ENCODE measurements around the gene PNPO.
"Not testable (repeated sequence)": the region's sequence is repeated elsewhere in the genome, so short reads cannot be mapped to it uniquely, and the experiment has no call there.

PNPO gene

GRCh38 chr17:47980541-47980940 is 39.2 kb downstream of the PNPO start:
- no peak for DNase-seq

DNA sequence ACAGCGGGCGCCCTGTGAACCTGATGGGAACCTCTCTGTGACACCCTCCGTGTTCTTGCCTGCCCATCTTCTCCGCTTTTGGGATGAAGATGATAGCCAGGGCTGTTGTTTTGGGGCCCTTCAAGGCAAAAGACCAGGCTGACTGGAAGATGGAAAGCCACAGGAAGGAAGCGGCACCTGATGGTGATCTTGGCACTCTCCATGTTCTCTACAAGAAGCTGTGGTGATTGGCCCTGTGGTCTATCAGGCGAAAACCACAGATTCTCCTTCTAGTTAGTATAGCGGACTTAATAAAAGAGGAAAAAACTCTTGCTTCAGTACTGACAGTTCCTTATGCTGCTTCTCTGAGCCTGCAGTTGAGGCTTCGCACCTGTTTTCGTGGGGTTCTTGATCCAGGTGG is 40.1 kb downstream of the PNPO start:
- DNase-seq = no peak

- DNase-seq = no peak
Observed at GRCh38 chr17:47982091-47982617, 40.8 kb downstream of the PNPO start.

- DNase-seq = no peak
Observed at GRCh38 chr17:47982645-47983390, 41.4 kb downstream of the PNPO start.

GRCh38 chr17:47983492-47984223 is 42.3 kb downstream of the PNPO start:
- DNase-seq = no peak

- no peak for DNase-seq
Observed at GRCh38 chr17:47986520-47986919, 45.1 kb downstream of the PNPO start.

DNA sequence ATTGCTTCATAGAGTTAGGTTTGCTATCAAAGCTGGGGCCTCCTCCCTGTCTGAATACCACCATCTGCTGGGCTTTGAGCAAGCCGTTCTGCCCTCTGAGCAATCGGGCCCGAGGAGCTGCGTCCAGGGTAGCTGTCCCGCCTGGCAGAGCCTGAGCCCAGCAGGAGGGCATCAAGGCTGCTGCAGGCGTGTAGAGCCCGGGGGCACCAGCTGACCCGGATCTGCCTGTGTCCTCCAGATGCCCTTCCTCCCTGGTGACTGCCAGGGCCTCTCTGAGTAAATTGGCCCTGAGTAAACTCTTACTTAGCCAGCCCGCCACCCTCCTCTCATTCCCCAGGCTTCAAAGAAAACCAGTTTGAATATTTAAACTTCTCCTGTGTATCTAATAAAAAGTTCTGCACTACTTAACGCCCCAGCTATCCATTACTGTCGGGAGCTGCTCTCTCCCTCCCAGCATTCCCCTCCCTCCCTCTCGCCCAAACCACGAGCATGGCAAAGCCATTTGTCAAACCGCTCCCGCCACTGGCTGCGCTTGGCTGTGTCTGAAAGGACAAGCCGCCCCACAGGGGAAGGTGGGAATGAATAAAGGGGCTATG is 46.0 kb downstream of the PNPO start:
- peak; percentile 31 for DNase-seq

GRCh38 chr17:47988445-47988844 is 47.1 kb downstream of the PNPO start:
- not testable (repeated sequence) for DNase-seq

DNA sequence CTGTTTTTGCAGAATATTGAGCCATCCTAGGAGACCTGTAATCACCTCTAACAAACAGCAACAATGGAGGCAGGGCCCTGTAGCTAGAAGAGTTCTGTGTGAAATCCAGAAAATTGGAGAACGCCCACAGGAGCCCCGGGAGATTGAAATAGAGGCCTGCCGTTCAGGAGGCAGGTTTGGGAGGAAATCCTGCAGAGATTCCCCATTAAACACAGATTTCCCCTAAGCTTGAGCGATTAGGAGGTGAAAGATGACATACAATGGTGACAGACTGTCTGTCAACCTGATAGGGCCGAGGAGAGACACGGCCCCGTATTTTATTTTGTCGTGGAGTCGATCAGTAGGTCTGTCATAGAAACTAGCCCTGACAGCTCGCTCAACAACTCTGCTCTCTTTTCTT is 47.8 kb downstream of the PNPO start:
- no peak for DNase-seq

DNA sequence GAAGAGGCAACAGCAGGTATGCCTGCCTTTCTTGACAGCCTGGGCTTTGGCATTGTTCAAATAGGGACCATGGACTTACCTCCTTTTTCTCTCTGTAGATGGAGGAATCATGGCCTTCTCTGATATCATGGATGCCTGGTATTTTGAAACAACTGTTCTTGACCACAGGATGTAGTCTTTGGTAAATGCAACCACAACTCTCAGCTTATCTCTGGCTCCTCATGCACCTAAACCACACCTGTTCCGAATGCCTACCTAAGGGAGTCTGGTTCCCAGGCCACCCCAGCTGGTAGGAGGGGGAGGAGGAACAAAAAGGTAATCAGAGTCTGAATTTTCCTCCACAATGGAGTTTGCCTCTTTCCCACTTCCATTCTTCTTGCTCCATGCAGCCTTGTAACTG is 48.3 kb downstream of the PNPO start:
- no peak for DNase-seq

DNA sequence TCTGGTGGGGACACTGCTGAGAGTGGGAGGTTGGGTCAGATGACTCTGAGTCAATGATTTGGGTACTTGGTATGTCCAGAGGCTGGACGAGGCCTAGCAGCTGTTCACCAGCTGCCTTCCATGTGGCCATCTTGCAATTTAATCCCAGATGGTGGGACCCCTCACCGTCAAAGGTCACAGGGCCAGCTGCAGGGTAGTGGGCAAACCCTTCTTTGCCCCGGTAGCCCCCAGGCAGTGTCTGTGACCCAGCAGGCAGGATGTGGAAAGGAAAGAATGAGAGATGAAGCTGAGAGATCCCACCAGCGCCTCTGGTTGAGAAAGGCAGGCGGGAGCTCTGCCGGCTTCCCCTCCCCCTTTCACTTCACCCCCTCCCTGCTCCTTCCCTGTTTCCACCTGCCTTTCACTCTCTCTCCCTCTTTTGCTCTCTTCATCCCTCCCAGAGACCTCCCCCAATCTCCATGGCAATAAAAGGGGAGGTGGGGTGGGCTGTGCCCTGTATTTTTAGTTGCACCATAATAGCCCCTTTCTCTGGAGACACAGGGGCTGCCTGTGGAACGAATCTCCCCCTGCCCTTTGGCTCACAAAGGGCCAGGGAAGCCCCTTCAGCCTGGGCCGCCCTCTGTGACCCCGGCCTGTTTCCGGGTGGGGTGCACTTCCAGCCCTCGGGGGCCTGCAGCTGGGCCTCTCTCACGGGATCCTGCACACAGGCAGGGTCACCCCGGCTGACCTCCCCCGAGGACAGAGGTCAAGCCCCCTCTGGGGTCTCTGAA is 49.8 kb downstream of the PNPO start:
- DNase-seq = no peak

DNA sequence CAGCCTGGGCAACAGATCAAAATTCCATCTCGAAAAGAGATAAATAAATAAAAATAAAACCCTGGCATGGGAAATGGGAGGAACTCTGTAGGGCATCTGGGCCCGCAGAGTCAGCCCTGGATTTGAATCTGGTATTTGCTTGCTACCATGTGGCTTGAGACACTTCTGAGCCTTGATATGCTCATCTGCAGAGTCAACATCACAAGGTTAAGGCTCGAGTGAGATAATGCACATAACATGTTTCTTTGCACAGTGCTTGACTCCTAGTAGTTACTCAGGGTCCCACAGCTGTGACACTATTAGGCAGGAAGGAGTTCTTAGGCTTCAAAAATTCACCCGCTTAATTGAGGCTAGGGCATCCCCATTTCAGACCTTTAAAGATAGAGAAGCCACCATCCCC is 50.8 kb downstream of the PNPO start:
- DNase-seq = no peak

DNA sequence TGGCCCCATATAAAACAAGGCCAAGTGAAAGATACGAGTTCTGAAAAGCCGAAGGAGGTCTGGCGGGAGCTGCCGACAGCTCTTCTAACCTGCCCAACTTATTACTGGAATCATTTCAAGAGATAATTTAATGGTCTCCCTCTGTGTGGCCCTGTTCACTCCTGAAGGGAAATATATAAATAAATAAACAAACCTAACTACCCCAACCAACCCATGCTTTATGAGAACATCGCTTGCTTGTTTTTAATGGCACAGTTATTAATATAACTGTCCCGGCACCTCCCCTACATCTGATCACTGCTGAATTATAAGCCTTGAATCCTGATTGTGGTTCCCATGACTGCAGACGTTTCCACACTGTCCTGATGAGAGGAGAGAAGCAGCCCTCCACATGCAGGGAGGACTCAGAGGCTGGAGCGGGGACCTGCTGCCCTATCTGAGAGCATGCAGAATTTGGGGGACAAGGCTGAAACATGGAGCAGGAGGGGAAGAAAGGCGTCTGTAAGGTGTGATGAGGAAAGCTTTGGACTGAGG is 51.7 kb downstream of the PNPO start:
- no peak for DNase-seq

DNA sequence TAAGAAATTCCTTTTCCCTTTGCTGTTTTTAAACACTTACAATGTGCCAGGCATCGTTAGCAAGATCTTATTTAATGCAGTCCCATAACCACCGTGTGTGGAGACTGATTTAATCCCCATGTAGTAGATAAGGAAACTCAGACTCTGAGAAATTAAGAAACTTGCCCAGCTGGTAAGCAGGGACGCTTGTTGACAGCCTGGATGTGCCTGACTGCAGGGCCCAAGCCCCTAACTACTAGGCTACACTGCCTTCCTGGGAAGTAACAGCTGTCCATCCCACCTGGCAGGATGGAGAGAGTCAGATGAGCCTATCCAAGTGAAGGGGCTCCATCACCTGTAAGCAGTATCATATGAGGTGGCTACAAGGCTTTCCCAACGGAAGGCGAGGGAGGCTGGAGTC is 52.6 kb downstream of the PNPO start:
- no peak for DNase-seq

DNA sequence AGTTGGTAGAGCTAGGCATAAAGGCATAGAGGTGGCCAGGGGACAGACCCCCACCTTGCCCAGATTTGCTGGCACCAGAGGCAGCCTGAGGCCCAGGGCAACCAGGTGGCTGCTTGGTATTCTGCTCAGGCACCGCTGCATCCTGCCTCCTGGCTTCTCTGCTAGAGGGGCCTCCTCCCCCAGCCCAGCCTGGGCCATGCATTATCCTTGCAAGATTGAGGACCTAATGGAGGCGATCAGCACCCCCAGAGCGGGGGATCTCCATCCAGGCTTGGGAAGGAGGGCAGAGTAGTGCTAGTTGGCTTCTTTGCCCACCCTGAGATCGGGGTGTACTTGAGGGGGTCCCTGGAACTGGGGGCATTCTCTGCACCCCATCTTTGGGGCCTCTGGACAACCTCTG is 53.4 kb downstream of the PNPO start:
- DNase-seq = no peak

DNA sequence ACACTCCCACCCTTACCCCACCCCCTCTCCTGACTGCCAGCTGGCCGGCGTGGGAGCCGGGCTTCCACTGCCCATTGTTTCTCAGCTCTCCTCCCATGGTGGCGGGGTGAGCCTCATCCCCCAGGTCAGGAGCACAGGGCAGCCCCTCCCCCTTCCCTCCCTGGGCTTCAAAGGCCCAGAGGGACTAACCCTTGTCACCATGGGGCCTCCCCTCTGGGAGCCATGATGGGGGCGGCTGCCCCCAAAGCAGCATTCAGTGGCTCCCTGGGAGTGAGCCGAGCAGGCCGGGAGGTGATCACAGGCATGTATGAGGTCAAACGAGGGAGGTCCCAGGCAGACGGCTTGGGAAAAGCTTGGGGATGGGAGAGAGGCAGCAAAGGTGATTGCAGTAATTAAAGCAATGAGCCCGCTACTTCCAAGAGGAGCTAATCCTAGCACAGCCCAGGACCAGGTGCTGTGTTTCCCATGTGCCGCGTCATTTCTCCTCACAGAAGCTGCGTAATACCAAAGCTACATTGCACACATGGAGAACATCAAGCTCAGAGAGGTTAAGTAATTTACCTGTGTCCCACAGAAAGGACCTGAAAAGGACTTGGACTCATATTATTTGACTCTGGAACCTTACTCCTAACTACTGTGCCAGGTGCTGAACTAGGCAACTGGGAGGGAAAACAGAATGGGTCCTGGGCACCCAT is 54.0 kb downstream of the PNPO start:
- no peak for DNase-seq

GRCh38 chr17:47996201-47996600 is 54.8 kb downstream of the PNPO start:
- no peak for DNase-seq

DNA sequence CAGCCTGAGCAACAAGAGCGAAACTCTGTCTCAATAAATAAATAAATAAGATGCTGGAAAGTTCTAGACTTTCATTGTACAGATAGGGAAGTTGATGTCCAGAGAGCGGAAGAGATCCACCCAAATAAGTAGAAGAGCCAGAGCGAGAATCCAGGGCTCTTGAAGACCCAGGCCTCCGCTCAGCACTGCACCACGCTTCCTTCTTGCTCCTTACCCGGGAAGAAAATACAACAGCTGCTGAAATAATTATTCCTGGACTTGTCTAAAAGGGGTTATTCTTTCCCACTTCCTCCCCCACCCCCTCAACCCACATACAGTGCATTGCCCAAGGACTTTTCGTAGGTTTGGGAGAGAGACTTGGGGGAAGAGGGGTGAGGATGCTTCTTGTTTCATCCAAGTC is 56.2 kb downstream of the PNPO start:
- DNase-seq = no peak

- no peak for DNase-seq
Observed at GRCh38 chr17:47998044-47998443, 56.7 kb downstream of the PNPO start.
